GM12878 (cell line): ENCODE results near the gene SLC4A2. TPM values are rescaled to one million over a fixed set of nuclear protein-coding genes. Genes with fewer than 3 reads are reported as not detected.

Experiments used
- ATAC-seq: fragments of 200-7000 bp; cut with Tn5 transposase; 3 replicates; pipeline ENCODE4 v1.9.1; 2020; ENCODE audit warnings: mild to moderate bottlenecking, moderate library complexity
- BruUV-seq: library from RNA; stranded (reverse); fragments of 400-500 nt; replicated peaks from 2 replicates; lab custom pipeline; 2021; lab: Mats Ljungman, UMichigan
- CTCF ChIA-PET: fragments of 300-600 bp; sonication (Branson Sonifier 250); formaldehyde crosslinking; extraction: SDS; loops from one replicate; lab custom pipeline; 2021; ENCODE audit warnings: inconsistent platforms; lab: Yijun Ruan, JAX
- POLR2A ChIA-PET: fragments of 350-600 bp; formaldehyde crosslinking; extraction: SDS; loops from one replicate; lab custom pipeline; 2021; ENCODE audit warnings: inconsistent platforms; lab: Charles Lee
- RAD21 ChIA-PET: fragments of 300-600 bp; sonication (Branson Sonifier 250); formaldehyde crosslinking; loops from one replicate; lab custom pipeline; 2023; ENCODE audit warnings: antibody characterized with exemption; ENCODE audit not compliant: unreplicated experiment; lab: Charles Lee
- SMC1A ChIA-PET: fragments of 300-600 bp; sonication (Branson Sonifier 250); formaldehyde crosslinking; loops from one replicate; lab custom pipeline; 2023; ENCODE audit not compliant: unreplicated experiment, uncharacterized antibody; lab: Charles Lee
- DNase-seq: peaks from one replicate; pipeline ENCODE4 v3.0.0-alpha.2; 2011; ENCODE audit warnings: low read depth, low spot score
- FAIRE-seq: peaks from 3 replicates; lab custom pipeline; 2011; peaks lifted over from hg19 to GRCh38; lab: Jason Lieb, UNC
- H2AFZ ChIP-seq: 2 replicates; pipeline ENCODE4 v1.6.0; 2011; ENCODE audit warnings: low read depth, low read length, control low read depth; ENCODE audit not compliant: control insufficient read depth
- H3K27ac ChIP-seq: 2 replicates; pipeline ENCODE4 v1.5.1; 2011; ENCODE audit warnings: control low read depth; ENCODE audit not compliant: control insufficient read depth, insufficient read depth
- H3K27me3 ChIP-seq, 2 experiments: replicated peaks in 1 of 2; 2 replicates each; pipeline versions ENCODE4 v1.6.0 to v1.6.1; 2011; ENCODE audit warnings: low read length in 1 of 2; ENCODE audit not compliant: control insufficient read depth in 2 of 2, insufficient read depth in 2 of 2
- H3K36me3 ChIP-seq, 2 experiments: 2 replicates each; pipeline ENCODE4 v1.5.1; 2011; ENCODE audit warnings: low read length in 1 of 2; ENCODE audit not compliant: control insufficient read depth in 2 of 2, insufficient read depth in 2 of 2
- H3K4me1 ChIP-seq: 2 replicates; pipeline ENCODE4 v1.6.1; 2011; ENCODE audit warnings: mild to moderate bottlenecking, low read length, moderate library complexity, mixed read lengths; ENCODE audit not compliant: control insufficient read depth, insufficient read depth
- H3K4me2 ChIP-seq: 2 replicates; pipeline ENCODE4 v1.6.0; 2011; ENCODE audit warnings: control low read depth; ENCODE audit not compliant: control insufficient read depth, insufficient read depth
- H3K4me3 ChIP-seq: fragments of 200-600 bp; sonication (generic); 2 replicates; pipeline ENCODE4 v1.5.1; 2016
- H3K79me2 ChIP-seq: 2 replicates; pipeline ENCODE4 v1.6.0; 2011; ENCODE audit warnings: low read length; ENCODE audit not compliant: control insufficient read depth, insufficient read depth
- H3K9ac ChIP-seq: 2 replicates; pipeline ENCODE4 v1.8.0; 2011; ENCODE audit warnings: low read length, control low read depth, mixed read lengths; ENCODE audit not compliant: control insufficient read depth, insufficient read depth
- H3K9me3 ChIP-seq: replicated peaks from 3 replicates; pipeline ENCODE4 v1.5.1; 2011; ENCODE audit warnings: mild to moderate bottlenecking, low read length; ENCODE audit not compliant: control insufficient read depth, insufficient read depth
- H4K20me1 ChIP-seq: 2 replicates; pipeline ENCODE4 v1.6.0; 2011; ENCODE audit not compliant: control insufficient read depth, insufficient read depth
- BMI1 ChIP-seq: fragments of 450-650 bp; IDR thresholded peaks from 2 replicates; pipeline ENCODE4 v1.6.1; 2016; ENCODE audit warnings: mild to moderate bottlenecking, moderate library complexity, borderline replicate concordance
- JUNB ChIP-seq: IDR thresholded peaks from 2 replicates; pipeline ENCODE4 v1.6.1; 2016; ENCODE audit warnings: antibody characterized with exemption, mild to moderate bottlenecking
- NFXL1 ChIP-seq: fragments of 450-650 bp; IDR thresholded peaks from 2 replicates; pipeline ENCODE4 v1.6.1; 2017; ENCODE audit warnings: antibody characterized with exemption, mild to moderate bottlenecking, borderline replicate concordance
- POLR2AphosphoS2 ChIP-seq: IDR thresholded peaks from 2 replicates; pipeline ENCODE4 v1.6.1; 2011; ENCODE audit warnings: low read depth, mild to moderate bottlenecking, low read length, improper control_type of control experiment, moderate library complexity
- POU2F2 ChIP-seq: IDR thresholded peaks from 3 replicates; pipeline ENCODE4 v1.6.1; 2011; ENCODE audit warnings: low read depth, mild to moderate bottlenecking, low read length, borderline replicate concordance
- RAD21 ChIP-seq: IDR thresholded peaks from 2 replicates; pipeline ENCODE4 v1.6.1; 2011; ENCODE audit warnings: mild to moderate bottlenecking, low read depth, low read length, moderate library complexity; ENCODE audit not compliant: insufficient read depth
- SMARCA5 ChIP-seq: fragments of 450-650 bp; IDR thresholded peaks from 2 replicates; pipeline ENCODE4 v1.6.1; 2017; ENCODE audit warnings: mild to moderate bottlenecking
- SMC3 ChIP-seq: IDR thresholded peaks from 2 replicates; pipeline ENCODE4 v1.6.1; 2011; ENCODE audit warnings: low read length, improper control_type of control experiment, borderline replicate concordance
- TCF3 ChIP-seq: IDR thresholded peaks from 2 replicates; pipeline ENCODE4 v1.6.1; 2012; ENCODE audit warnings: low read depth, mild to moderate bottlenecking, low read length, borderline replicate concordance; ENCODE audit not compliant: insufficient read depth
- WGBS: methylation state at CpG from one replicate; pipeline ENCODE4 v1.1.6; 2016; ENCODE audit warnings: low lambda C conversion rate; ENCODE audit not compliant: insufficient replicate concordance, insufficient coverage; ENCODE audit errors: missing lambda C conversion rate; 5-methylcytosine and 5-hydroxymethylcytosine counted together
- in situ Hi-C: fragments of 300-500 bp; cut with MboI; formaldehyde crosslinking; loops from 9 replicates; pipeline ENCODE4 v1.14.3; 2018; ENCODE audit warnings: mixed read lengths
- intact Hi-C: fragments of 100-400 bp; cut with micrococcal nuclease; formaldehyde crosslinking; loops from one replicate; pipeline ENCODE4 v1.14.2; 2022; ENCODE audit not compliant: unreplicated experiment
- polyA plus RNA-seq, 11 experiments: library from polyadenylated mRNA; depleted of rRNA in 4 of 11; unstranded in 6 of 11; stranded (reverse) in 5 of 11; fragments of >200 nt; fragmentation: Nextera tagmentation in 4 of 11; fragmentation: Illumina TruSeq in 1 of 11; extraction: Ambion mirVana in 4 of 11; extraction: Trizol in 1 of 11; gene quantifications; 1 replicate in 1 of 11; 2 replicates in 10 of 11; pipeline versions ENCODE4 v1.2.1 to v1.2.3, GENCODE V29; 2011 to 2016; ENCODE audit warnings: inconsistent platforms in 2 of 11, missing spikeins in 2 of 11, low read depth in 1 of 11
- total RNA-seq, 4 experiments: library from RNA; depleted of rRNA in 3 of 4; stranded (reverse); fragments of >200 nt in 3 of 4; fragmentation: Illumina TruSeq in 1 of 4; extraction: Trizol in 1 of 4; gene quantifications; 2 replicates each; pipeline versions ENCODE4 v1.2.1 to v1.2.3, GENCODE V29; 2013 to 2021
- TF ChIP-seq, protein P1 (sequence below): fragments of 450-650 bp; formaldehyde crosslinking; IDR thresholded peaks from 2 replicates; pipeline ENCODE4 v1.4.0; 2020; ENCODE audit warnings: mild to moderate bottlenecking, moderate library complexity
- TF ChIP-seq, protein P2 (sequence below): fragments of 450-650 bp; formaldehyde crosslinking; IDR thresholded peaks from 2 replicates; pipeline ENCODE4 v1.4.0; 2022; ENCODE audit warnings: mild to moderate bottlenecking, moderate library complexity

The SLC4A2 gene
- total and polyA plus RNA-seq, 10 of the 15 experiments (the other 5 are each of a cell fraction or from before 2014, with no cell fraction given), result 2.7 to 78.6 (median 30.1) TPM

DNA sequence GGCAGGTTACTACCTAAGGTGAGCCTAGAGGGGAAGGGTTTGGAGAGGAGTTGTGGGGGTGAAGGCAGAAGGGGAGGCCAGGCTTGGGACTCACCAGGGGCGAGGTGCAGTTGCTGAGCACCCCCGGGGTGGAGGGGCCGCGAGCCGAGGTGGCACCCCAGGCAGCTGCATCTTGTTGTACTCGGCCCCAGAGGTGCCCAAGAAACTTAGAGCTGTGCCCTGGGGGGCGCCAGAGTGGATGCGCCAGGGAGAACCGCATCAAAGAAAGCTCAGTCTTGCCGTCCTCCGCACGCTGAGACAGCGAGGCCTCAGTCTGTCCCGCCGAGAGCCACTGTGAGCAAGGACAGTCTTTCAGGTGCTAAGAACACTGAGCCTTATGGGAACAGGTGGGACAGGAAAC, 42.4 kb upstream of the SLC4A2 start (continued):
- TF ChIP-seq, protein P1, sequence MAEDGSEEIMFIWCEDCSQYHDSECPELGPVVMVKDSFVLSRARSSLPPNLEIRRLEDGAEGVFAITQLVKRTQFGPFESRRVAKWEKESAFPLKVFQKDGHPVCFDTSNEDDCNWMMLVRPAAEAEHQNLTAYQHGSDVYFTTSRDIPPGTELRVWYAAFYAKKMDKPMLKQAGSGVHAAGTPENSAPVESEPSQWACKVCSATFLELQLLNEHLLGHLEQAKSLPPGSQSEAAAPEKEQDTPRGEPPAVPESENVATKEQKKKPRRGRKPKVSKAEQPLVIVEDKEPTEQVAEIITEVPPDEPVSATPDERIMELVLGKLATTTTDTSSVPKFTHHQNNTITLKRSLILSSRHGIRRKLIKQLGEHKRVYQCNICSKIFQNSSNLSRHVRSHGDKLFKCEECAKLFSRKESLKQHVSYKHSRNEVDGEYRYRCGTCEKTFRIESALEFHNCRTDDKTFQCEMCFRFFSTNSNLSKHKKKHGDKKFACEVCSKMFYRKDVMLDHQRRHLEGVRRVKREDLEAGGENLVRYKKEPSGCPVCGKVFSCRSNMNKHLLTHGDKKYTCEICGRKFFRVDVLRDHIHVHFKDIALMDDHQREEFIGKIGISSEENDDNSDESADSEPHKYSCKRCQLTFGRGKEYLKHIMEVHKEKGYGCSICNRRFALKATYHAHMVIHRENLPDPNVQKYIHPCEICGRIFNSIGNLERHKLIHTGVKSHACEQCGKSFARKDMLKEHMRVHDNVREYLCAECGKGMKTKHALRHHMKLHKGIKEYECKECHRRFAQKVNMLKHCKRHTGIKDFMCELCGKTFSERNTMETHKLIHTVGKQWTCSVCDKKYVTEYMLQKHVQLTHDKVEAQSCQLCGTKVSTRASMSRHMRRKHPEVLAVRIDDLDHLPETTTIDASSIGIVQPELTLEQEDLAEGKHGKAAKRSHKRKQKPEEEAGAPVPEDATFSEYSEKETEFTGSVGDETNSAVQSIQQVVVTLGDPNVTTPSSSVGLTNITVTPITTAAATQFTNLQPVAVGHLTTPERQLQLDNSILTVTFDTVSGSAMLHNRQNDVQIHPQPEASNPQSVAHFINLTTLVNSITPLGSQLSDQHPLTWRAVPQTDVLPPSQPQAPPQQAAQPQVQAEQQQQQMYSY (CRISPR knock-in tag), result no peak
- no peak for TF ChIP-seq RAD21

DNA sequence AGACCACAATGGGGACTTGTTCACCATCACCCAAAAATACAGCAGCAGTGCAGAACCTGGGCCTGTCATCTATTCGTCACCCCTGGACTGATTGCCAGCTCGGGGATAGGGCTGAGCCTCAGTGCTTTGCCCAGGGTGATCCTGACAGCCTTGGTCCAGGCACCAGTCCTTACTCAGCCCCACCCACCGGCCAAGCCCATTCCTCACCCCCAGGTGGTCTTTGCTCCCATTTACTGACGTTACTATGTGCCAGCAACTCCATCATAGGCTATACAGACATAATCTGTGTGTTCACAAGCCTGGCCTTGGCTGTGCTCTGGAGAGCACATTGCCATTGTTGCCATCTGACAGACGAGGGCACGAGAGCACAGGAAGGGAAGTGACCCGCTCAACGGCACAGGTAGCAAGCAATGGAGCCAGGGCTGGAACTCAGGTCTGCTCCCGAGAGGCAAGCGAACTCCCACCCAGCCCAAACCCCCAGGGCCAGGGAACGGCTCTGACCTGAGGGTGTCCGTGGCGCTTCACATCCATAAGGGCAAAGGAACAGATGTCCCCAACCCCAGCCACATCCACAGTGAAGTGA, 41.9 kb upstream of the SLC4A2 start:
- H3K4me3 ChIP-seq, result no peak overlapping the region
- no TSS peak for BruUV-seq

More for the DNA sequence above, 41.9 kb upstream of the SLC4A2 start:
- POLR2A ChIA-PET, result no interaction called here
- H3K36me3 ChIP-seq, result no peaks in the 10 kb centered on the region
- H3K9me3 ChIP-seq, result no peaks in the 10 kb centered on the region
- no peak overlapping the region for H3K4me2 ChIP-seq
- TF ChIP-seq BMI1 (no peak), POLR2AphosphoS2 (no peak), TCF3 (no peak), POU2F2 (no peak), JUNB (no peak), SMC3 (no peak), NFXL1 (no peak), SMARCA5 (no peak)
- TF ChIP-seq, protein P2, sequence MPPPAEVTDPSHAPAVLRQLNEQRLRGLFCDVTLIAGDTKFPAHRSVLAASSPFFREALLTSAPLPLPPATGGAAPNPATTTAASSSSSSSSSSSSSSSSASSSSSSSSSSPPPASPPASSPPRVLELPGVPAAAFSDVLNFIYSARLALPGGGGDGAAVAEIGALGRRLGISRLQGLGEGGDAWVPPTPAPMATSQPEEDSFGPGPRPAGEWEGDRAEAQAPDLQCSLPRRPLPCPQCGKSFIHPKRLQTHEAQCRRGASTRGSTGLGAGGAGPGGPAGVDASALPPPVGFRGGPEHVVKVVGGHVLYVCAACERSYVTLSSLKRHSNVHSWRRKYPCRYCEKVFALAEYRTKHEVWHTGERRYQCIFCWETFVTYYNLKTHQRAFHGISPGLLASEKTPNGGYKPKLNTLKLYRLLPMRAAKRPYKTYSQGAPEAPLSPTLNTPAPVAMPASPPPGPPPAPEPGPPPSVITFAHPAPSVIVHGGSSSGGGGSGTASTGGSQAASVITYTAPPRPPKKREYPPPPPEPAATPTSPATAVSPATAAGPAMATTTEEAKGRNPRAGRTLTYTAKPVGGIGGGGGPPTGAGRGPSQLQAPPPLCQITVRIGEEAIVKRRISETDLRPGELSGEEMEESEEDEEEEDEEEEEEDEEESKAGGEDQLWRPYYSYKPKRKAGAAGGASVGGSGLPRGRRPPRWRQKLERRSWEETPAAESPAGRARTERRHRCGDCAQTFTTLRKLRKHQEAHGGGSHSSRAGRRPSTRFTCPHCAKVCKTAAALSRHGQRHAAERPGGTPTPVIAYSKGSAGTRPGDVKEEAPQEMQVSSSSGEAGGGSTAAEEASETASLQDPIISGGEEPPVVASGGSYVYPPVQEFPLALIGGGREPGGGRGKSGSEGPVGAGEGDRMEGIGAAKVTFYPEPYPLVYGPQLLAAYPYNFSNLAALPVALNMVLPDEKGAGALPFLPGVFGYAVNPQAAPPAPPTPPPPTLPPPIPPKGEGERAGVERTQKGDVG, result no peak
- CTCF ChIA-PET, result interaction anchor here (1.1 to 2.4 kb wide), 8 partner anchors 9 to 55 kb away, joined by 3 to 14 read pairs (median 5); partner anchors contain the start of gene ABCB8
- no peaks in the 10 kb centered on the region for H3K79me2 ChIP-seq
- intact Hi-C loops, result no loop called here
- peaks cover 9% of the 10 kb centered on the region for H3K4me1 ChIP-seq
- peaks cover 8 to 10% of the 10 kb centered on the region in 2 experiments; a peak in 3 of 4 replicates for H3K27me3 ChIP-seq
- no peak for ATAC-seq
- H2AFZ ChIP-seq, result no peak overlapping the region
- in situ Hi-C loops, result no loop called here
- H3K9ac ChIP-seq, result no peak overlapping the region
- H3K27ac ChIP-seq, result no peak overlapping the region
- RAD21 ChIA-PET, result no interaction called here
- WGBS, result 24% methylated on average over 13 of the region's 13 CpGs
- SMC1A ChIA-PET, result interaction anchor here (1.0 to 1.4 kb wide), 2 partner anchors 11 to 139 kb away, joined by 3 read pairs; partner anchors contain the start of gene ABCB8
- H4K20me1 ChIP-seq, result no peaks in the 10 kb centered on the region
- DNase-seq, result no peak
- FAIRE-seq, result no peak
